ENCODE measurements around the gene SLC27A2.
"Not testable (repeated sequence)": the region's sequence is repeated elsewhere in the genome, so short reads cannot be mapped to it uniquely, and the experiment has no call there.

The SLC27A2 gene

GRCh38 chr15:50181969-50182218, at the start of gene SLC27A2:
SLC27A2 (plus strand) TSS chr15:50182196; CDS start chr15:50182428, 232 bp downstream.
- no peak for DNase-seq (ENCODE audit: extremely low read depth, low read depth)
- TF ChIP-seq CTCF (IDR thresholded peaks at IDR 0.05; ENCODE audit: low read depth, low read length): peak; percentile 27

DNA sequence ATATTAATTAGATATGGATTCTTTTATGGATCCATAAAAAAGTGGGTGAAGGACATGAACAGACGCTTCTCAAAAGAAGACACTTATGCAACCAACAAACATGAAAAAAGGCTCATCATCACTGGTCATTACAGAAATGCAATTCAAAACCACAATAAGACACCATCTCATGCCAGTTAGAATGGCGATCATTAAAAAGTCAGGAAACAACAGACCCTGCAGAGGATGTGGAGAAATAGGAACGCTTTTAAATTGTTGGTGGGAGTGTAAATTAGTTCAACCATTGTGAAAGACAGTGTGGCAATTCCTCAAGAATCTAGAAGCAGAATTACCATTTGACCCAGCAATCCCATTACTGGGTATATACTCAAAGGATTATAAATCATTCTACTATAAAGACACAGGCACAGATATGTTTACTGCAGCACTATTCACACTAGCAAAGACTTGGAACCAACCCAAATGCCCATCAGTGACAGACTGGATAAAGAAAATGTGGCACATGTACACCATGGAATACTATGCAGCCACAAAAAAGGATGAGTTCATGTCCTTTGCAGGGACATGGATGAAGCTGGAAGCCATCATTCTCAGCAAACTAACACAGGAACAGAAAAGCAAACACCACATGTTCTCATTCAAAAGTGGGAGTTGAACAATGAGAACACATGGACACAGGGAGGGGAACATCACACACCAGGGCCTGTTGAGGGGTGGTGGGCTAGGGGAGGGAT, 49.6 kb upstream of the SLC27A2 start:
- DNase-seq (ENCODE audit: extremely low read depth, low read depth): not testable (repeated sequence)

GRCh38 chr15:50134524-50135024, 47.4 kb upstream of the SLC27A2 start:
- TF ChIP-seq CTCF (IDR thresholded peaks at IDR 0.05; ENCODE audit: low read depth, low read length): no peak
- DNase-seq (ENCODE audit: extremely low read depth, low read depth): peak; percentile 25

DNA sequence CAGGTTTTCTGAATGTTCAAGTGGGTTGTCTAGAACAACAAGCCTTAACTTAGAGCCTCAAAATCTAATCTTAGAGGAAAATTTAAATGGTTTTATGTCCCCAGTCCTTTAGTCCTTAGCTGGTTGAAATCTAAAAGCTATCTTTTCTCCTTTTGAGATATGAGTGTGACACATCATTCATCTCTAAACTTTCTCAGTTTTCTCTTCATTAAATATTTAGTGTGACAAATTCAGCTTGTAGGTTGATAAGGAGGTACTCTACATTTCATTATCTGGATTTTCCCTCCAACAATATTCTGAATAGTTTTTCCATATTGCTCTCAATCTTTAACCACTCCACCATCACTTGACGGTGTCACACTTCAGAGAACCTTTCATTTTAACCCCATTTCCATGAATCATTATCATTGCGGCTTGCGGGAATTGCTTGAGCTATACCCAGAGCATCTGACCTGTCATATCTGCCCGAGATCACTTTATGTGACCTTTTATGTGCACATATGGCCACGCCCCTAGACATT, 46.9 kb upstream of the SLC27A2 start:
- DNase-seq (ENCODE audit: extremely low read depth, low read depth): no peak
- no peak for TF ChIP-seq CTCF (IDR thresholded peaks at IDR 0.05; ENCODE audit: low read depth, low read length)

GRCh38 chr15:50137330-50137761, 44.6 kb upstream of the SLC27A2 start:
- DNase-seq (ENCODE audit: extremely low read depth, low read depth): peak; percentile 37
- TF ChIP-seq CTCF (IDR thresholded peaks at IDR 0.05; ENCODE audit: low read depth, low read length): no peak

- no peak; the same call in 1 of the 2 replicates for TF ChIP-seq CTCF (IDR thresholded peaks at IDR 0.05; ENCODE audit: low read depth, low read length)
- no peak for DNase-seq (ENCODE audit: extremely low read depth, low read depth)
Observed at GRCh38 chr15:50137893-50138292, 44.1 kb upstream of the SLC27A2 start.

DNA sequence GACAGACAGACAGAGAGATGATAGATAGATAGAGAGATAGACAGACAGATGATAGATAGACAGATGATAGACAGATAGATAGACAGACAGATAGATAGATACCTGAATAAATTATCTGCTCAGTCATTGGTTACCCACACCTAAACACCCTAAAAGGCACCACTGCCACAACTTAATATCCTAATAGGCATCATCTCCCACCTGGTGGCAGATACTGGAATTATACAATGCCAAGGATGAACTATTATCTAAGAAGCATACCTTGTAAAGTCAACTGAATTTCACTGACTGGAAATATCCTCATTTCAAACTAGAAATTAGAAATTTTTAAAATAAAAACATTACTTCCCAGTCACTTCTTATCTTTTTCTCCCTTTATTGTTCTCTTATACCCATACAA, 43.6 kb upstream of the SLC27A2 start:
- TF ChIP-seq CTCF (IDR thresholded peaks at IDR 0.05; ENCODE audit: low read depth, low read length): no peak

GRCh38 chr15:50140098-50140497, 41.9 kb upstream of the SLC27A2 start:
- no peak for DNase-seq (ENCODE audit: extremely low read depth, low read depth)

More for the DNA sequence above, 43.6 kb upstream of the SLC27A2 start:
- no peak for DNase-seq (ENCODE audit: extremely low read depth, low read depth)

More at GRCh38 chr15:50140098-50140497, 41.9 kb upstream of the SLC27A2 start:
- TF ChIP-seq CTCF (IDR thresholded peaks at IDR 0.05; ENCODE audit: low read depth, low read length): no peak
